COLO829 (cell line): ENCODE data around the gene ARHGEF25.
"Not testable (repeated sequence)": the region's sequence is repeated elsewhere in the genome, so short reads cannot be mapped to it uniquely, and the experiment has no call there.

Experiments
- DNase-seq: peaks from one replicate; pipeline ENCODE4 v3.0.0; 2012; ENCODE audit warnings: low spot score

ARHGEF25 gene

DNA sequence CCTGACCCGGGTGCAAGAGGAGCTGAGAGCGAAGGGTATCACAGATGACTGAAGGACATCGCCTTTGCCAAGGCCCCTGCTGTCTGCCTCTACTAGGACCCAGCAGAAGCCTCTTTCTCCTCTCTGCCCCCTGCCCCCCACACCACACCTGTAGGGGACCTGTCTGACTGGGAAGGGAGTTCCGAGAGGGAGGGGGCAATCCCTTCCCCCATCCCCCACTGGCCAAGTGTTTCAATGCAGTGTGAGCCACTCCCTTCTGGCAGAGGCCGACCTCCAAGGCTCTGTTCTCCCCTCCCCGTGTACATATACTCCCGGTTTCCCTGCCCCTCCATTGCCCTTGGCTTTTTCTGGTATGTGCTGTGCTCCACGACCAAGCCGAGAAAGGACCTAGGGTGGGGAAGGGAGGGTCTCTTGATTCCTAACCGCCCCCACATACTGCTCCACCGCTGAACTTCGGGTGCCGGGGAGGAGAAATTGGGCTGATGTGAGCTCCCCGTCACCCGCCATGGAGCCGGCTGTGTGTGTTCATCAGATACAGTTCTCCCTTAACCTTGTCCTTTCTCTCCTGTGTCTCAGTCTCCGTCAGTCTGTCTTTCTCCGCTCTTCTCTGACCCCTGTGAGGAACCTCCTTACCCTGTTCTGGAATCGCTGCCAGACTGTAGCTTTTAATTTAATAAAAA lies 2.0 kb upstream of the ARHGEF25 start:
- no peak for DNase-seq

DNA sequence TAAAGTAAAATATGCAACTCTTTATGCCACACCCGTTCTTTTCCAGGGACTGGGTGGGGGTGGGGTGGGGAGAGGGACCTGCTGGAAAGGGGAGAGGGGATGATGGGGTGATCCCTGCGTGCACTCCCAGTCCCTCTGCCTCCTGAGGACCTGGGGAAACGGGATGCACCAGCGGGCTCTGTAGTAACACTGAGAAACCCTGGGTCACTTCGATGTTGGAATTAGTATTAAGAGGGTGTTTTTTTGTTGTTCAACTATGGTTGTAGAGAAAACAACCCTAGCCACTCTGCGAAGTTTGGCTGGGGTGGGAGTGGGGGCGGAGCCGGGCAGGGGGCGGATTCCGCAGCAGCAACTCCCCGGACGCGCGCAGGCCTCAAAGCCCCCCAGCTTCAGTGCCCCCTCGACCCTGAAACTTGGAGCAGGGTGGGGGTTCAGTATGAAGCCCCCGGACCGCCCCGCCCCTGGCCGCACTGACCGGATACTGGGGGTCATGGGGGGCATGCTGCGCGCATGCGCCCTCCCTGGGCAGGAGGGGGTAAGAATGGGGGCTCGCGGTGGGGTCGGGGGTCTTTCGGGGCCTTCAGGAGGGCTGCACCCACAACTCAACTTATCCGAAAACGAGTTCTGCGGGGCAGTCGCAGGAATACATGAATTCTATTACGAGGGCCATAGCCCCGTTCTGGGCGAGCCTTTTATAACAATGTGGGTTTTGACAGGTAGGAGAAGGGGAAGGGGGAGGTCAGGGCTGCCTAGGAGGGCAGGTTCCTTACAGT lies 1.3 kb upstream of the ARHGEF25 start:
- DNase-seq = no peak

DNA sequence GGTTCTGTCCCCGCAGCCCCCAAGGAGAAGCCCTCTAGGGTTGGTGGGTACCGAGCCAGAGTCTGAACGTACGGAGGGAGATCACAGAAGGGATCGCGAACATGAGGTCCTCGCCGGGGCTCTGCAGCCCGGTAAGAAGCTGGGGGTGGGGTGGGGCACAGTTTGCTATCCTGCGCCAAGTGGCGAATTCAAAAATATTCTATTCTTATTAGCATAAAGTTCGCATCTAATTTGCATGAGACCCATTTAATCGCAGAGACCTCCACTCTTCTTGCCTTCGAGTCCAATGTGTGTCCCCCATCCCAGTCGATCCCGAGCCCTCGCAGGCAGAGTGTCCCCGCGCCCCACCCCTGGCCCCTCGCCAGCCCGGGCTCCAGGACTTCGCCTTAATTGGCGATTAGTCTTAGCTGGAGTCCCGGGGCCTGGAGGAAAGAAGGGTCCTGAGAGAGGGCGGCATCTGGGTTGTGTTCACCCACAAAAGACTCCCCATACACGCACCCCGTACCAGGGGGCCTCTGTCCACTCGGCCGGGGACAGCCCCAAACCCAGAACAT lies 604 bp upstream of the ARHGEF25 start:
- no peak for DNase-seq

DNA sequence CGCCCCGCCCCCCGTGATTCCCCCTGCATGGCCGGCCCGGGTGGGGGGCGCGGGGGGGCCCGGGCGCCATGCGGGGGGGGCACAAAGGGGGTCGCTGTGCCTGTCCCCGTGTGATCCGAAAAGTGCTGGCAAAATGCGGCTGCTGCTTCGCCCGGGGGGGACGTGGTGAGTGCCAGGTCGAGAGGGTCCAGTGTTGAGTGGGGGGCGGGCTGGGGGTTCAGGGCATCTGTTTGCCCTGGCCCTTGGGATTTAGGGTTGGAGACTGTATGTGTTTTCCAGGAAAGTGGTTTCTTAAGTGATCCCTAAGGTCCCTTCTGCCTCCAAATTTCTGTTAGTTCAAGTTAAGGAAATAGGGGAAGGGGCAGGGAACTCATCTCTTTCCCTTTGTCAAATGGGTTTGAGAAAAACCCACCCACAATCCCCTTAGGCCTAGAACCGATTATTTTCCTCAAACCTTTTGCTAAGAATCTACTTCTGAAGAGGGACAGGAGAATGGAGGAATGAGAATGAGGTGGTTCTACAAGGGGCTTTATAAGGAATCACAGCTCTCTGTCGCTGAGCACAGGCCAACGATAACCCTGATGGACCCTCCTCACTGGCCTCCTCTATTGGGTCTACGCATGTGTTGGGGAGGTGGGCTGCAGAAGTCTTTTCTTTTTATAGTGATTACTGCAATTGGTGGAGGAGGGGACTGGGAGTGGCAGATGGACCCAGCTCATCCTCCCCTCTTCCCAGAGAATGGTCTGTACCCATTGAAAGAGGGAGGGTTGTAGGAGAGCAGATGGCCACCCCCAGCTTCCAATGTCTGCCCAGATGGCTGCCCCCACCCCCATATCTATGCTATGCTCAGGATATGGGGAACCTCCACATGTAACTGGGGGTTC lies 834 bp downstream of the ARHGEF25 start:
- DNase-seq = no peak

DNA sequence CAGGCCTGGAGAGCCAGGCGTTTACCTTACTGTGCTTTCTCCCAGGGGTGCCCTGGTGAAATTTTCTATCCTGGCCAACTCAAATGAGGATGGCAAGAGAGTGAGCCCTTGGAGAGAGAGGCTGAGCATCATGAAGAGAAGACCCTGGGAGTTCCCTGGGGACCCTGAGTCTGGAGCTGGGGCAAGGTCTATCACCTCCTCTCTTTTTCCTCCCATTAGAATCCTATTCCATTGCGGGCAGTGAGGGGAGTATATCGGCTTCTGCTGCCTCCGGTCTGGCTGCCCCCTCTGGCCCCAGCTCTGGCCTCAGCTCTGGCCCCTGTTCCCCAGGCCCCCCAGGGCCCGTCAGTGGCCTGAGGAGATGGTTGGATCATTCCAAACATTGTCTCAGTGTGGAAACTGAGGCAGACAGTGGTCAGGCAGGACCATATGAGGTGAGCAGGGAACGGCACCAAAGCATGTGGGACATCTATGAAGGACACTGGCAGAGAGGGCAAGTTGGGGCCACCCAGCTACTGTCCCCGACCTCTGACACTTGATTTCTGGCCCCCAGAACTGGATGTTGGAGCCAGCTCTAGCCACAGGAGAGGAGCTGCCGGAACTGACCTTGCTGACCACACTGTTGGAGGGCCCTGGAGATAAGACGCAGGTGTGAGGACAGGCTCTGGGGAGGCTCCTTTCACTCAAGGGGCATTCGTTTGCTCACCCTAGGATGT lies 1.6 kb downstream of the ARHGEF25 start:
- no peak for DNase-seq

DNA sequence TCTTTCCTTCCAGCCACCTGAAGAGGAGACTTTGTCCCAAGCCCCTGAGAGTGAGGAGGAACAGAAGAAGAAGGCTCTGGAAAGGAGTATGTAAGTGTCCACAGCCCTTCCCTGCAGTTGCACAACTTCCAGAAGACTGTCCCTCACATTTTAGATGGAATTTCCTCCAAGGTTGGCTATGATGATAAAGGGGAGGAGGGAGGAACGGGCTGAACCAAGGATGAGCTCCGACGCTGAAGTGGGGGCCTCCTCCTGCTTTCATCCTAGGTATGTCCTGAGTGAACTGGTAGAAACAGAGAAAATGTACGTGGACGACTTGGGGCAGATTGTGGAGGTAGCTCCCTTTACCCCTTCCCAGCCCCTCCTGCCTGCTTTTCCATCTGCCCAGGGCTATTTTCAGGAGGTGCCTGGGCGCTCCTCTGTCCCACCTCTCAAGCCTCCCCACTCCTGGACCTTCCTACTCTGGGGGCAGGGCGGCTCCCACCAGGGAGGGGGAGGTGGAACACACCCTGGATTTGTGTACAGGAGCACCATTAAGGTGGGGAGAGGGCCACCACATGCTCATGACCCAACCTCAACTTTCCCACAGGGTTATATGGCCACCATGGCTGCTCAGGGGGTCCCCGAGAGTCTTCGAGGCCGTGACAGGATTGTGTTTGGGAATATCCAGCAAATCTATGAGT lies 2.3 kb downstream of the ARHGEF25 start:
- DNase-seq = no peak

DNA sequence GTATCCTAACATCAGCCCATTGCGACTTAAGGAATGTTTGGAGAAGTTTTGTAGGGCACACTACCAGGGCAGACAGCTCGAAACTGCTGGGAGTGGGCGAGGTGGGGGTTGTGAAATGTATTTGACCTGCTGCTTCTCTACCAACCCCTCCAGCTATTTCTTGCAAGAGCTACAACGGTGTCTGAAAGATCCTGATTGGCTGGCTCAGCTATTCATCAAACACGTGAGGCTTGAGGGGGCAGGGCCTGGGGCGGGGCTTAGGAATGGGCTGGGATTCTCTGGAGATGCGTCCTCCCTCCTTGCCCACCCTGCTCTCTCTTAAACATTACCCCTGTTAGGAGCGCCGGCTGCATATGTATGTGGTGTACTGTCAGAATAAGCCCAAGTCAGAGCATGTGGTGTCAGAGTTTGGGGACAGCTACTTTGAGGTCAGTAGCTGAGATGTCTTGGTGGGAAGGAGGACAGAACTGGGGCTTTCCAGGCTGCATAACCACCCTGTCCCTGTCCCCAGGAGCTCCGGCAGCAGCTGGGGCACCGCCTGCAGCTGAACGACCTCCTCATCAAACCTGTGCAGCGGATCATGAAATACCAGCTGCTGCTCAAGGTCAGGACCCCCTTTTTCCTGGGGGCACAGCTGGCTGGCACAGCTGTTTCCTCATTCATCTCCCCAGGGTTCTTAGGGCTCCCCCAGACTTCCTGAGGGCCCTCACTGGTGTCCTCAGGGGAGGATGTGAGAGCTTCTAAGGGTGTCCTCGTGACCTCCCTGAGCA lies 3.1 kb downstream of the ARHGEF25 start:
- DNase-seq = no peak

DNA sequence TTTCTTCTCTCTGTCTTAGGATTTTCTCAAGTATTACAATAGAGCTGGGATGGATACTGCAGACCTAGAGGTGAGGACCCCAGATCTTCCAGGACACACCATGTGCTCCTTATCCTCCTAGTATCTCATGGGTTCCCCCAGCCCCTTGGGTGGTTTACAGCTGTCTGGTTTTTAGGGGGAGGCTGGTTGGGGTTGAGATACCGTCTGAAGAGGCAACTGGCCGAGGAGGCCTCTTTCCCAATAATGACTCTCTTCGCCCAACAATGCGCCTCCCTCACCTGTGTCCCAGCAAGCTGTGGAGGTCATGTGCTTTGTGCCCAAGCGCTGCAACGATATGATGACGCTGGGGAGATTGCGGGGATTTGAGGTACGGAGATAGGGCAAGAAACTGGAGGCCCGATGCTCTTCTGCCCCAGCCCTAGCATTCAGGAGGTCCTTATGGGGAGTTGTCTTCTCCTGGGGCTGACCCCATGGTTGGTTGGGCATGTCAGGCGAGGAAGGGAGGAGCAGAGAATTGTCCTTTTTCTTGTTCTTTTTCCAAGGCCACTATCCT lies 3.8 kb downstream of the ARHGEF25 start:
- no peak for DNase-seq

DNA sequence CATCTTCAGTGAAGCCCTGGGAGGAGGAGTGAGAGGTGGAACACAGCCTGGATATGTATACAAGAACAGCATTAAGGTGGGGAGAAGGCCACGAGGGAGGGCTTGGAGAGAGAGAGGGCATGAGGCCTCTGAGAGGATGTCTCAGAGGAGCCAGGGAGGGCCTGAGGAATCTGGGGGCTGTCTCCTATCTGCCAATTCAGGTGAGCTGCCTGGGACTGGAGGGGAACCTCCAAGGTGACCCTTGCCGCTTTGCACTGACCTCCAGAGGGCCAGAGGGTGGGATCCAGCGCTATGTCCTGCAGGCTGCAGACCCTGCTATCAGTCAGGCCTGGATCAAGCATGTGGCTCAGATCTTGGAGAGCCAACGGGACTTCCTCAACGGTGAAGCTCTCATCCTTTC lies 4.4 kb downstream of the ARHGEF25 start:
- DNase-seq = no peak

DNA sequence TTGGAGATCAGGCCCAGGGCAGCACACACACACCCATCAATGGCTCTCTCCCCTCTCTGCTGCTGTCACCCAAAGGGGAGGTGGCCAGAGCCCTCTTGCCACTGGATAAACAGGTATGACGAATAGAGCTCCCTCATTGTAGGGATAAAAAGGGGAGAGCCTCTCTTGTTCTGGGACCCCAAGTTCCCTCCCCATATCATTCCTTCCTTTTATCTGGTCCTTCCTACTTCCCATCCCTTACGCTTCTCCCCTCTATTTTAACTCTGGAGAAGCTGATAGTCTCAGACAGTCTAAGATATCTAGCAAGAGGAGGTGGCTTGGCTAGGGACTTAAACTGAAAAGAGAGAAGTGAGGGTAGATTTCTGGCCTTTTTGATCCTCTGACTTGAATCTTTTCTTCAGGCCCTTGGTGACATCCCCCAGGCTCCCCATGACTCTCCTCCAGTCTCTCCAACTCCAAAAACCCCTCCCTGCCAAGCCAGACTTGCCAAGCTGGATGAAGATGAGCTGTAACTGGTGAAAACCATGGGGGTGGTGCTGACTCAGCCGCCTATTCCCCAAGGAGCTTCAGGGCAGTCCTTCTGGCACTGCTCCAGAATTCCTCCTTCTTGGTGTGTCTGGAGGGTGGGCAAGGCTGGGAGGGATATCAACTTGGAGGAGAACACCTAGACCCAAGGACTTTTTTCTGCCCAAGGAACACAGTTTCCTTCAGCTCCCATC lies 5.3 kb downstream of the ARHGEF25 start:
- no peak for DNase-seq

DNA sequence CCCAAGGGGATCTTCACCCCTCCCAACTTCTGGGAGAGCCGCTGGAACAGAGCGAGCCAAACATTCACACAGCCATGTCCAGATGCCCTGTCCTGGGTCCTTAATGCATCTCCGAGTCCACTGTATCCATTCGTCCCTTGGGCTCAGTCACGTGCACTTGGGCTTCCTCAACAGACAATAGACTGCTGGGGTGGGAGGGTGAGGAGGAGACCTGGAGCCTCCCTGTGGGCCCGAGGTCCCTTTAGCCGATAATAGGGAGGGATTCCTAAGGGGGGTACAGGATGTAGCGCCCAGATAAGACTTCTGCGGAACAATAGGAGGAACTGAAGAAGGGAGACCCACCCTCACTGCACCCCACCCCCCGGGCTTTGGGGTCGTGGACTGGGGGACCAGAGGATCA lies 6.7 kb downstream of the ARHGEF25 start:
- no peak for DNase-seq

DNA sequence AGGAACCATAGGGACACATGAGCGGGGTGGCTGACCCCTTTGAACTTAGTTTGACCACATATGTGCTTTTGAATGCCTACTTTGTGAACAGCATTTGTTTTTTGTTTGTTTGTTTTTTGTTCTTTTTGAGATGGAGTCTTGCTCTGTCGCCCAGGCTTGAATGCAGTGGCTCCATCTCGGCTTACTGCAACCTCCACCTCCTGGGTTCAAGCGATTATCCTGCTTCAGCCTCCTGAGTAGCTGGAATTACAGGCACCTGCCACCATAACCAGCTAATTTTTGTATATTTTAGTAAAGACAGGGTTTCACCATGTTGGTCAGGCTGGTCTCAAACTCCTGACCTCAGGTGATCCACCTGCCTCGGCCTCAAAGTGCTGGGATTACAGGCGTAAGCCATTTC lies 7.2 kb downstream of the ARHGEF25 start:
- not testable (repeated sequence) for DNase-seq

DNA sequence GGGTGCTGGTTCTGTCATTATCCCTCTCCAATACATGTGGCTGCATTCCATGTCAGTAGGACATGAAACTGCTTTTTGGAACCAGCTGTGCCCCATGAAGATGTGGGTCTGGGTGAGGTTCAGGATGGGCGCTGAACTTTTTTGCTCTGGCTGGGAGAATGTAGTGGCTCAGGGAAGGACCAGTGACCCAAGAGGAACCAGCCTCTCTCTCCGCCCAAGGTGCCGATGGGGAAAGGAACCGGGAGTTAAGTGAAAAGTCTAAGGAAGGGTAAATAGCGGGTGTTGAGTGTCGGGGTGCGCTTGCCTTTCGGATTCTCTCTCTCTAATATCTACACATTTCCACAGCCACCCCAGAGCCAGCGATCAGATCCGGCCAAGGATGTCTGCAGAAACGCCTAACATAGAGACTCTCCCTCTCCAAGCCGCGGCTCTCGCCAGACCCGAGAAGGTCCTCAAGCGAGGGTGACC lies 7.8 kb downstream of the ARHGEF25 start:
- no peak for DNase-seq

DNA sequence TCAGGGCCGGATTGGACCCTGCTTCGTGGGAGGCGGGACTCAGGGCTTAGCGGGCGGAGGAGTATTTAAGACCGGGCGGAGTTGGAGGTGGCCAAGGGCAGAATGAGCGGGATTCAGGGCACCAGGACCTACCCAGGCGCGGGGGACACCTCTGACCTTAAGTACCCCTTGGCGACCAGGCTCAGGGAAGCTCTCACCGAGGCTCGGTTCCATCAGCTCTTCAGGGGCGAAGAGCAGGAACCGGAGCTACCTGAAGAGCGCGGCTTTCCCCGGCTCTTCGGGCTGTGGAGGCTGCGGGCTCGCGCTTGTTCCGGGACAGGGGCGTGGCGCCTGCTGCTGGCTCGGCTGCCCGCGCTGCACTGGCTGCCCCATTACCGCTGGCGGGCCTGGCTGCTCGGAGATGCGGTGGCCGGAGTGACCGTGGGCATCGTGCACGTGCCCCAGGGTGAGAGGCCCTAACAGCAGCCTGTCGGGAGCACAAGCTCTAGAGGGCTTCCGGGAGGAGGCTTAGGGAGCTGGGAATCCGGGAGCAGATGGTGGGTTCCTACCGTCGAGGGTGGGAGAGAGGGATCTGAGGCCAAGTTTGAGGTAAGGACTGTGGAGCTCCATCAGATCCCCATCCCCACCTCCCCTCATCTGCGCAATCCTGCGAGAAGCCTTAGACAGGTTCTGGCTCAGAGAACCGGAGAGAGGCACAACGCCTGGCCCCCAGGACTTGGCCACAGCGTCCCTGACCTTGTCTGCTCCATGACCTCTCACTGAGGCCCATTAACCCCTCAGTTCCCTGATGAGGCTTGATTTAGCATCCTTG lies 8.4 kb downstream of the ARHGEF25 start:
- no peak for DNase-seq

DNA sequence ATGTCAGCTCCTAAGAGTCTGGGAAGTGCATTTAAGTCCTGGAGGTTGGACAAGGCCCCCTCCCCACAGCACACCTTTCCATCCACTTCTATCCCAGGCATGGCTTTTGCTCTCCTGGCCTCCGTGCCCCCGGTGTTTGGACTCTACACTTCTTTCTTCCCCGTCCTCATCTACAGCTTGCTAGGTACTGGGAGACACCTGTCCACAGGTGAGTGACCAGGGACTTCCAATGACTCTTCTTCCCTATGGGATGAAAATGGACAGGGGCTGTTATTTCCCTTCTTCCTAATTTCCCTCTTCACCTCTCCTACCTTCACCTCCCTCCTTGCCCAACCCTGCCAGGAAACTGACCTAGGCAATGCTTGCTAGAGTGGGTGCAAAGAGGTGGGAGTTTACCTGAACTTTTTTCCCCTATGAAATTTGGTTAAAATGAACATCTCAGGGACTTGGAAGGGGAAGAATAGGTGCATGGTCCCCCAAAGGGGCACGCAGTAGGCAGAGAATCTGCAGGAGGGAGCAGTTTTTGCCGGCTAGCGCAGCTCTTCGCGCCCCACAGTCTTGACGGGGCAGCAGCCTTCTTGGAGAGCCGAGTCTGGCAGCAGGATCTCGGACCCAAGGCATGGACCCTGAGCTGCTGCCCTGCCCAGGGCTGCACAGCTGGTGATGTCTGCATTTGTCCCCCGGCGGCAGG lies 9.2 kb downstream of the ARHGEF25 start:
- DNase-seq = no peak

DNA sequence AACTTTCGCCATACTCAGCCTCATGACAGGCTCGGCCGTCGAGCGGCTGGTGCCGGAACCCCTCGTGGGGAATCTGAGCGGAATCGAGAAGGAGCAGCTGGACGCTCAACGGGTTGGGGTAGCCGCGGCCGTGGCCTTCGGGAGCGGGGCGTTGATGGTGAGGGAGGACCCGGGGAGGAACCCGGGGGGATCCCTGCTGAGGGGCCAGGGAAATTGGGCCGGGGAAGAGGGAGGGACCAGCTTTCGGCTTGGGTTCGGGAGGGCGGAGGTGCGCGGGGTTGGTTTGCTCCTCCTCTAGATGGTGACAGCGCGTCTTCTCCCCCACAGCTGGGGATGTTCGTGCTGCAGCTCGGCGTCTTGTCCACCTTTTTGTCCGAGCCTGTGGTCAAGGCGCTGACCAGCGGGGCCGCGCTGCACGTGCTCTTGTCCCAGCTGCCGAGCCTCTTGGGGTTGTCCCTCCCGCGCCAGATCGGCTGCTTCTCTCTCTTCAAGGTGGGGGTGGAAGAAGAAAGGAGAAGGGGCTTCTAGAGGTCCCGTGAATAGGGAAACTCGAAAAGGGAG lies 9.8 kb downstream of the ARHGEF25 start:
- no peak for DNase-seq

DNA sequence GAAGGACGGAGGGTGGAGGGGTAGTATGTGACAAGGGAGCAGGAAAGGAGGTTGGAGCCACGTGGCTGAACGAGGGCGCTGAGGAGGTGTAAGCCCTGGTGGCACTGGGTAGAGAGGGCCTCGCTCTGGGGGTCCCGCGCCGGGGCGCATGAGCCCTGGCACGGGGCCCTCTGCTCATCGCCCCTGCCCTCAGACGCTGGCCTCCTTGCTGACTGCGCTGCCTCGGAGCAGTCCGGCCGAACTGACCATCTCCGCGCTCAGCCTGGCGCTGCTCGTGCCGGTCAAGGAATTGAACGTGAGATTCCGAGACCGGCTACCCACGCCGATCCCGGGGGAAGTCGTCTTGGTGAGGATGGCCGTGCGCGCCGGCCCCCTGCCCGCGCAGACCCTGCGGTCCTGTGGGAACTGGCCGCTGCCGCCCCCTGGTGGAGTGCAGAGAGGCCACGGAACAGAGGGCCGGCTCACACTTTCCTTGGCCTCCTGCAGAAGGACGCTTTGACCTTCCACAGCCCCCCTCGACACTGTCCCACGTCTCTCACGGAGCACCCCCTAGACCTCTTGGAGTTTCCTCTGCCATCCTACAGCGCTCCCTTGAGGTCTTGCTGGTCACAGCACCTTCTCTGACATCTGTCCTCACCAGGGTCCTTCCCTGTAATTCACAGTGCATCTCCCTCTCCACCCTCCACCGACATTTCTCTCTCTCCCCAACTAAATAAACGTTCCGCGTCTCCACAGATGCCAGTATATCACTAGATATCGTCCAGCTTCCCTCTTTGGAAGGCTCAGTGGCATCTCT lies 10.5 kb downstream of the ARHGEF25 start:
- no peak for DNase-seq
